WTC11 (cell line): Measurements from ENCODE around the gene TSPAN17. TPM values are rescaled to one million over a fixed set of nuclear protein-coding genes. Genes with fewer than 3 reads are reported as not detected.
A peak's percentile ranks its signal among the peaks of the same experiment; 100 is the strongest.

Source experiments
- ATAC-seq: fragments of 200-7000 bp; cut with Tn5 transposase; 2 replicates; pipeline ENCODE4 v1.10.0; 2021; ENCODE audit warnings: mild to moderate bottlenecking, moderate library complexity
- CTCF ChIA-PET: fragments of 300-600 bp; sonication (Branson Sonifier 250); formaldehyde crosslinking; loops from one replicate; lab custom pipeline; 2021; ENCODE audit warnings: antibody characterized with exemption; lab: Charles Lee
- POLR2A ChIA-PET: fragments of 350-600 bp; sonication (Branson Sonifier 250); formaldehyde crosslinking; loops from one replicate; lab custom pipeline; 2021; ENCODE audit warnings: antibody characterized with exemption; lab: Charles Lee
- DNase-seq: peaks from one replicate; pipeline ENCODE4 v3.0.0; 2021; ENCODE audit warnings: low spot score
- H3K27ac Mint-ChIP-seq: 2 replicates; pipeline ENCODE4 v1.8.0; 2021; ENCODE audit warnings: mixed read lengths
- H3K27me3 Mint-ChIP-seq: 2 replicates; pipeline ENCODE4 v1.8.0; 2021; ENCODE audit warnings: low read depth, mild to moderate bottlenecking, moderate library complexity, mixed read lengths
- H3K36me3 Mint-ChIP-seq: 2 replicates; pipeline ENCODE4 v1.8.0; 2021; ENCODE audit warnings: mixed read lengths
- H3K4me1 Mint-ChIP-seq: 2 replicates; pipeline ENCODE4 v1.8.0; 2022; ENCODE audit warnings: mixed read lengths
- H3K4me3 Mint-ChIP-seq: 2 replicates; pipeline ENCODE4 v1.8.0; 2021; ENCODE audit warnings: mild to moderate bottlenecking, moderate library complexity, mixed read lengths
- H3K9me3 Mint-ChIP-seq: 2 replicates; pipeline ENCODE4 v1.8.0; 2021; ENCODE audit warnings: mixed read lengths
- ARID4B ChIP-seq: sonication (generic); formaldehyde crosslinking; IDR thresholded peaks from 2 replicates; pipeline ENCODE4 v1.8.0; 2023; ENCODE audit warnings: missing genetic modification reagents, mild to moderate bottlenecking, borderline replicate concordance
- CREM ChIP-seq: sonication (generic); formaldehyde crosslinking; IDR thresholded peaks from 2 replicates; pipeline ENCODE4 v1.8.1; 2022; ENCODE audit warnings: mild to moderate bottlenecking, missing genetic modification reagents, moderate library complexity
- E2F4 ChIP-seq: sonication (generic); formaldehyde crosslinking; IDR thresholded peaks from 2 replicates; pipeline ENCODE4 v1.8.1; 2022; ENCODE audit warnings: low read depth, mild to moderate bottlenecking, moderate library complexity, missing genetic modification reagents, borderline replicate concordance
- E2F5 ChIP-seq: sonication (generic); formaldehyde crosslinking; IDR thresholded peaks from 2 replicates; pipeline ENCODE4 v1.8.1; 2022; ENCODE audit warnings: mild to moderate bottlenecking, moderate library complexity, missing genetic modification reagents
- FOXK1 ChIP-seq: sonication (generic); formaldehyde crosslinking; IDR thresholded peaks from 2 replicates; pipeline ENCODE4 v1.8.0; 2022; ENCODE audit warnings: mild to moderate bottlenecking, moderate library complexity, missing genetic modification reagents
- FOXP1 ChIP-seq: sonication (generic); formaldehyde crosslinking; IDR thresholded peaks from 2 replicates; pipeline ENCODE4 v1.8.0; 2022; ENCODE audit warnings: missing genetic modification reagents, mild to moderate bottlenecking, moderate library complexity, borderline replicate concordance
- FOXP4 ChIP-seq: sonication (generic); formaldehyde crosslinking; IDR thresholded peaks from 2 replicates; pipeline ENCODE4 v1.8.0; 2022; ENCODE audit warnings: mild to moderate bottlenecking, missing genetic modification reagents
- GTF2I ChIP-seq: fragments of 250-450 bp; sonication (Bioruptor Pico); conservative IDR thresholded peaks from 2 replicates; pipeline ENCODE4 v1.4.0; 2021; ENCODE audit warnings: mild to moderate bottlenecking
- JUN ChIP-seq: sonication (generic); formaldehyde crosslinking; IDR thresholded peaks from 2 replicates; pipeline ENCODE4 v1.8.0; 2023; ENCODE audit warnings: mild to moderate bottlenecking, missing genetic modification reagents
- NFE2L1 ChIP-seq: sonication (generic); formaldehyde crosslinking; IDR thresholded peaks from 2 replicates; pipeline ENCODE4 v1.8.1; 2023; ENCODE audit warnings: missing genetic modification reagents
- PREB ChIP-seq: sonication (generic); formaldehyde crosslinking; IDR thresholded peaks from 2 replicates; pipeline ENCODE4 v1.8.1; 2022; ENCODE audit warnings: mild to moderate bottlenecking, missing genetic modification reagents, moderate library complexity, borderline replicate concordance
- SMAD3 ChIP-seq: sonication (generic); formaldehyde crosslinking; IDR thresholded peaks from 2 replicates; pipeline ENCODE4 v1.8.0; 2022; ENCODE audit warnings: missing genetic modification reagents, mild to moderate bottlenecking, borderline replicate concordance
- TEAD1 ChIP-seq: sonication (generic); formaldehyde crosslinking; IDR thresholded peaks from 2 replicates; pipeline ENCODE4 v1.8.0; 2022; ENCODE audit warnings: mild to moderate bottlenecking, missing genetic modification reagents
- TEAD4 ChIP-seq: sonication (generic); formaldehyde crosslinking; IDR thresholded peaks from 2 replicates; pipeline ENCODE4 v1.8.0; 2022; ENCODE audit warnings: mild to moderate bottlenecking, missing genetic modification reagents
- ZNF232 ChIP-seq: sonication (generic); formaldehyde crosslinking; IDR thresholded peaks from 2 replicates; pipeline ENCODE4 v1.8.0; 2022; ENCODE audit warnings: mild to moderate bottlenecking, missing genetic modification reagents
- ZNF416 ChIP-seq: fragments of 250-450 bp; sonication (Bioruptor Pico); IDR thresholded peaks from 2 replicates; pipeline ENCODE4 v1.9.0; 2021; ENCODE audit warnings: mild to moderate bottlenecking, inconsistent platforms
- ZNF423 ChIP-seq: fragments of 250-450 bp; sonication (Bioruptor Pico); IDR thresholded peaks from 2 replicates; pipeline ENCODE4 v2.1.2; 2022; ENCODE audit warnings: mild to moderate bottlenecking, moderate library complexity
- ZNF532 ChIP-seq: fragments of 250-450 bp; sonication (Bioruptor Pico); IDR thresholded peaks from 2 replicates; pipeline ENCODE4 v1.9.0; 2021; ENCODE audit warnings: mild to moderate bottlenecking, borderline replicate concordance
- total RNA-seq: library from RNA; stranded (reverse); gene quantifications from 3 replicates; pipeline ENCODE4 v1.2.3, GENCODE V29; 2021

TSPAN17 gene
- total RNA-seq, 1 experiment from 2014 or later, result 47.8 TPM

- TF ChIP-seq E2F4 (CRISPR knock-in tag), result no peak
Observed at GRCh38 chr5:176610435-176610773, 36.9 kb upstream of the TSPAN17 start (continued).

GRCh38 chr5:176611435-176611834 is 35.8 kb upstream of the TSPAN17 start:
- H3K27ac Mint-ChIP-seq, result no peak overlapping the region
- CTCF ChIA-PET, result interaction anchor here (0.6 to 1.6 kb wide), 3 partner anchors 9 to 38 kb away, joined by 3 to 6 read pairs (median 4); partner anchors contain the start of genes EIF4E1B and SNCB
- H3K4me3 Mint-ChIP-seq, result no peak overlapping the region
- TF ChIP-seq E2F5 (CRISPR knock-in tag), result no peak
- TF ChIP-seq FOXK1, result peak; percentile 57; the same call in 1 of the 2 replicates
- TF ChIP-seq ZNF416 (CRISPR knock-in tag), result no peak
- peak; percentile 87; the same call in 1 of the 2 replicates for TF ChIP-seq SMAD3 (CRISPR knock-in tag)
- TF ChIP-seq JUN (CRISPR knock-in tag), result peak; percentile 77; the same call in 1 of the 2 replicates
- peak; percentile 68; the same call in 1 of the 2 replicates for TF ChIP-seq ZNF232 (CRISPR knock-in tag)
- TF ChIP-seq TEAD1 (CRISPR knock-in tag), result peak; percentile 61; the same call in 1 of the 2 replicates
- peak; percentile 81 for TF ChIP-seq FOXP4 (CRISPR knock-in tag)
- TF ChIP-seq NFE2L1, result peak; percentile 80
- TF ChIP-seq ARID4B, result peak; percentile 52; the same call in 1 of the 2 replicates
- TF ChIP-seq PREB, result 0 out of 2 replicates have a peak, but pooled peaks have one; percentile 16
- no peak for TF ChIP-seq CREM (CRISPR knock-in tag)
- TF ChIP-seq TEAD4 (CRISPR knock-in tag), result peak; percentile 76; the same call in 1 of the 2 replicates
- TF ChIP-seq FOXP1, result 0 out of 2 replicates have a peak, but pooled peaks have one; percentile 29
- no peak for TF ChIP-seq ZNF423 (CRISPR knock-in tag)
- TF ChIP-seq GTF2I, result no peak
- no peak for TF ChIP-seq ZNF532
- peaks cover 21% of the 10 kb centered on the region for H3K4me1 Mint-ChIP-seq
- DNase-seq (peak; percentile 82), ATAC-seq (no peak)
- H3K9me3 Mint-ChIP-seq, result no peaks in the 10 kb centered on the region
- POLR2A ChIA-PET, result no interaction called here
- H3K36me3 Mint-ChIP-seq, result no peaks in the 10 kb centered on the region
- H3K27me3 Mint-ChIP-seq, result peaks cover 44% of the 10 kb centered on the region
